HG03571 (cell line): ENCODE measurements around the gene NCOA3.

Experiments
- ATAC-seq: cut with Tn5 transposase; IDR thresholded peaks from one replicate; pipeline ENCODE4 v1.9.1; 2021; ENCODE audit not compliant: unreplicated experiment

The NCOA3 gene

GRCh38 chr20:47629907-47630306 is 128.2 kb downstream of the NCOA3 start:
- ATAC-seq: no peak

GRCh38 chr20:47631078-47631477 is 129.4 kb downstream of the NCOA3 start:
- ATAC-seq: no peak

GRCh38 chr20:47635256-47635655 is 133.6 kb downstream of the NCOA3 start:
- no peak for ATAC-seq

GRCh38 chr20:47638851-47639250 is 137.2 kb downstream of the NCOA3 start:
- no peak for ATAC-seq

GRCh38 chr20:47642118-47642517 is 140.4 kb downstream of the NCOA3 start:
- ATAC-seq: no peak

GRCh38 chr20:47642624-47643023 is 140.9 kb downstream of the NCOA3 start:
- no peak for ATAC-seq

GRCh38 chr20:47645632-47646031 is 143.9 kb downstream of the NCOA3 start:
- ATAC-seq: no peak

DNA sequence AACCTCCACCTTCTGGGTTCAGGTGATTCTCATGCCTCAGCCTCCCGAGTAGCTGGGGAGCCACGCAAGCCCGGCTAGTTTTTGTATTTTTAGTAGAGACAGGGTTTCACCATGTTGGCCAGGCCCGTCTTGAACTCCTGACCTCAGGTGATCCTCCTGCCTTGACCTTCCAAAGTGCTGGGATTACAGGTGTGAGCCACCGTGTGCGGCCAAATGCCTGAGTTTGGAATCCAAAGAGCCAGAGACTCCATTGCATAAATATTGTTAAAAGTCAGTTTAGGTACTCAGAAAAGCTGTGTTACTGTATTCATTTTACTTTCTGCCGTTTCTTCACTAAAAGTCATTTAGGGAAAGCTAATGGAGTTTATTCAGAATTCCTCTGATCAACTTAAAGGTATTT is 146.3 kb downstream of the NCOA3 start:
- no peak for ATAC-seq

DNA sequence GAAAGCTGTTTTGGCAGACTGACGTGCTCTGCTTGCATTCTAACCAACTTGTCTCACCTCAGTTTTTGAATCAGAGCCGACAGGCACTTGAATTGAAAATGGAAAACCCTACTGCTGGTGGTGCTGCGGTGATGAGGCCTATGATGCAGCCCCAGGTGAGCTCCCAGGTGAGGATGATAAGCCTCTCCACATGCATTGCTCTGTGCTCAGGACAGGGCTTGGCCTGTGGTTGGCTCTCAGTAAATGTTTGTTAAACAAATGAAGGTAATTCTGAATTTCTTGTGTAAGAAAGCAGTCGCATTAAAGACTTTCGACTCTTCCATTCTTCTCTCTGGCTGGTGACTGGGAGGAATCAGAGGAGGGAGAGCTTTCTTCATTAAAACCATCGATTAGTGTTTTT is 147.3 kb downstream of the NCOA3 start:
- ATAC-seq: no peak

DNA sequence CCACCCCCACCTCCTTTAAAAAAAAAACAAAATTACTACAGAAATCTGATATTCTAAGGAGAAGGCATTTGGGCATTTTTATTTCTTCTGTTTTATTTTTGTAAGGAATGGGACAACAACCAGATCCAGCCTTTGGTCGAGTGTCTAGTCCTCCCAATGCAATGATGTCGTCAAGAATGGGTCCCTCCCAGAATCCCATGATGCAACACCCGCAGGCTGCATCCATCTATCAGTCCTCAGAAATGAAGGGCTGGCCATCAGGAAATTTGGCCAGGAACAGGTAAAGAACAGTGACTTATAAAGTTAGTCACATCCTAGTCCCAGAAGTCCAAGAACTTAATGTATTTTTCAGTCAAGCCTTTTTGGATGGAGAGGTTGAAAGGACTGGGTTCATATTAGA is 150.6 kb downstream of the NCOA3 start:
- no peak for ATAC-seq

DNA sequence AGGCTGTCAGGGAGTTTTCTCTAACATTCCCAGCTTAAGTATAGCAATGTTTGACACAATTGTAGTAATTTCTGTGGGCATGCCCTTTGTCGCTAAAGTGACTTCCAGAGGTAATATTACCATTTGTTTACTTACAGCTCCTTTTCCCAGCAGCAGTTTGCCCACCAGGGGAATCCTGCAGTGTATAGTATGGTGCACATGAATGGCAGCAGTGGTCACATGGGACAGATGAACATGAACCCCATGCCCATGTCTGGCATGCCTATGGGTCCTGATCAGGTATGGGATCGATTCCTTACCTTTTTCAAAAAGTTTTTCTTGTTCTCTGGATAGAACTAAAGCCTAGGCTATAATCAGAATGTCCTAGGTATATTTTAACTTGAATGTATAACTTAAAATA is 151.1 kb downstream of the NCOA3 start:
- ATAC-seq: no peak

GRCh38 chr20:47653869-47654268 is 152.2 kb downstream of the NCOA3 start:
- ATAC-seq: no peak

GRCh38 chr20:47654370-47654769 is 152.7 kb downstream of the NCOA3 start:
- ATAC-seq: no peak

- no peak for ATAC-seq
Measured at GRCh38 chr20:47655635-47656034, 153.9 kb downstream of the NCOA3 start.

GRCh38 chr20:47656318-47656717 is 154.6 kb downstream of the NCOA3 start:
- ATAC-seq: no peak

DNA sequence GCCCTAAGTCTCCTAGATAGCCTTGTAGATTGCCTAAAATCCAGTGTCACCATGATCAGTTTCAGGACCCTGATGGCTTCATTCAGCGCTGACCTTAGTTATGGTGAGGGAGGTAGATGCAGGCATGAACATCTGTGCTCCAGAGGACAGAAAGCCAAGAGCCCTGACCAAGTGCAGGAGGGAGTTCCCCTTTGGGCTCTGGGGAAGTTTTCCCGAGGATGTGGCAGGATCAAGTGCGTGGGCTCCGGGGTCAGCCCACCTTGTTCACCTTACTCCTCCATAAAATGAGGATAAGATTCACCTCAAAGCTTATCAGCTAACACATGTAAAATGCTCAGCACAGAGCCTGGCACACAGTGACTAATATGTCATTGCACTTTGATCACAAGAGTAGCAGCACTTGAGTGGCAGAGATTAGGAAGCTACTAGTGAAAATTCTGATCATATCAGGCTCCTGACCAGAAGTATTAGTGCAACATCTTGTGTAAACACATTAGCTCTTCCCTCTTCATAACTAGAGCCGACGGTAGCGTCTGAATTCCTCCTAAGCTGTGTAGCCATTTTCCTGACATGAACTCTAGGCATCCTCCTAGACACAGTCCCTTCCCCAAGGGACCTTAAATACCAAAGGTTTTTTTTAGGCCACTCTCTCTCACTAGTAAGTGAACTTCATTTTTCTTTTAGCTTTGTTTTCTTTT is 158.4 kb downstream of the NCOA3 start:
- no peak for ATAC-seq

GRCh38 chr20:47660602-47660905 is 158.9 kb downstream of the NCOA3 start:
- no peak for ATAC-seq

DNA sequence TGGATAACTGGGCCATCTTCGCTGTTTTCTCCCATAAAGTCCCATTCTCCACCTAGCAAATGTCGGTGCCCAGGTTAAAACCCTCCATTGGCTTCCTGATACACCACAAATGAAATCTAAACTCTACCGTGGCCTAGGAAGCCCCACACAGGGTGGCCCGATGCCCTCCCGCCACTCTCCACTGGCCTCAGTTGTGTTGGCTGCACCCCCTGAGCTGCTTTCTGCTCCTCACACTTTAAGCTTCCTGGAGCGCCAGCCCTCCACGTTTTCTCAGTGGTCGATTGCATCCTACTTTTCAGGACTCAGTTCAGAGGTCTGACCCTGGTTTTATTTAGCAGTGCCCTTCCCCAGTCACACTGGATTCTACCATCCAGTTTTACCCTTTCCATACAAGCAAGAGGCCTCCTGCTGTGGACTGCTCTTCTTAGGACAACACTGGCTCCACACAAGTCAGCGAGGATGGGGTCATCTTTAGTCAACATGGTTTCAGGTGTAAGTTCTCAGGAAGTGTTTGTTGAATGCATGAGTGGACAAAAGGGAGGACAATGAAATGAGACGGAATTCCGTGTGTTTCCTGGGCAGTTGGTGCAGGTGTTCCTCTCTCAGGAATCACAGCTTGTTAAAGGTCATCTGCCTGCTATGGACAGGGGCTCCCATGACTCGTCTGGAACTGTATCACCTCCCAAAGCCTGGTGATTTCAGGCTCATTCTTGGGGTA is 159.5 kb downstream of the NCOA3 start:
- no peak for ATAC-seq

DNA sequence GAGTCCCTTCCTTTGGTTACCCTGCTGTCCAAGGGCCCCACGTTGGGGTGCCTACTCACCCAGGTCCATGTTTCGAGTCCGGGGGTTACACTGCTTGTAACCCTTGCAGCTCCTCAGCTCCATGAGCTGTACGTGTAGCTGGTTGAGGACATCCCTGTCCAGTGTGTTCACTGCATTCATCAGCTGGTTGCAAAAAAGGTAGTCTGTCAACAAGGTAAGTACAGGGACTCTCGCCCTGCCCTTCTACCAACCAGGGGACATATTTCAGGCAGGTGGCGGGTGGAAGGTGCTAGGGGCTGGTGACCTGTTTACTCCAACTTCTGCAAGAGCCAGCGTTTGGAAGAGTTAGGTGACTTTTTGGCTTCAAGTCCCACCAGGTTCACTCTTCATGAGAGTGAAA is 160.0 kb downstream of the NCOA3 start:
- no peak for ATAC-seq

DNA sequence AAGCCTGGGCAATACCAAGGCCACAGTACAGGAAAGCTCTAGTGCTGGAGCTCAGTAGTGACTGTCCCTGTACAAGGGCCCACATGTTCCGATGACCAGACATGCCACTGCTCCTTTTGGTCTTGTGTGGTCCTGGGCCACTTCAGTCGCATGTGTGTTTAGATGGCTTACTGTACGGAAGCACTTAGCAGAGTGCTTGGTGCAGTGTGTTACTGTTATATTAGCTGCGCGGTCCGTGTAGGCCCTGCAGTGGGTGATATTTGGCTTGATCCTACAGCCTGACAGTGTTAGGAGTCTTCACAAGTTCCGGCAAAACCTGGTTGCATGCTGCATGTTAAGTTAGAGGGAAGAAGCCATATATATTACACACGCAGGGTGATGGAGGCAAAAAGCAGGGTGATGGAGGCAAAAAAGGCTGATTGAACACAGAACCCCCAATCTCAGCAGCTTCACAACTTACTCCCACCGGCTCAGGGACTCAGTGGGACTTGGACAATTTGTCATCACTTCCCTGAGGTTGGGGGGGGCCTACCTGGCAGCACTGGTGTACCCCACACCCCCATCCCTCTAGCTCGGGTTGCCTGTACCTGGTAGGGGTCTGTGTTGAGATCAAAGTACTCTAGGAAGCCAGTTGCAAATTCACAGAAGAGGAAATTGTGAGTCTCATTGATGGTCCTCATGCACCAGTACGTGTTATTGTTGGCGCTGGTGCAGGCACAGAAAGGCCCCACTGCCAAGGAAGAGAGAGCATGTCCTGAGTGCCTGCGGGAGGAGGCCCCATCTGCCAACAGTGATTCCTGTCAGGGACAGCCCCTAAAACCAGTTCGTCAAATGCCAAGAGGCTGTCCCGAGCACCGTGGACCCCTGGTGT is 161.0 kb downstream of the NCOA3 start:
- ATAC-seq: no peak

GRCh38 chr20:47663354-47664067 is 161.8 kb downstream of the NCOA3 start:
- ATAC-seq: no peak
